VCaP (cell line): Measurements from ENCODE around the gene GRAP.

Experiments used
- H3K27ac ChIP-seq: fragments of 450-650 bp; 2 replicates; pipeline ENCODE4 v1.5.1; 2017
- CTCF ChIP-seq: fragments of 450-650 bp; conservative IDR thresholded peaks from 2 replicates; pipeline ENCODE4 v1.5.1; 2017; ENCODE audit warnings: mild to moderate bottlenecking, moderate library complexity

Gene GRAP

DNA sequence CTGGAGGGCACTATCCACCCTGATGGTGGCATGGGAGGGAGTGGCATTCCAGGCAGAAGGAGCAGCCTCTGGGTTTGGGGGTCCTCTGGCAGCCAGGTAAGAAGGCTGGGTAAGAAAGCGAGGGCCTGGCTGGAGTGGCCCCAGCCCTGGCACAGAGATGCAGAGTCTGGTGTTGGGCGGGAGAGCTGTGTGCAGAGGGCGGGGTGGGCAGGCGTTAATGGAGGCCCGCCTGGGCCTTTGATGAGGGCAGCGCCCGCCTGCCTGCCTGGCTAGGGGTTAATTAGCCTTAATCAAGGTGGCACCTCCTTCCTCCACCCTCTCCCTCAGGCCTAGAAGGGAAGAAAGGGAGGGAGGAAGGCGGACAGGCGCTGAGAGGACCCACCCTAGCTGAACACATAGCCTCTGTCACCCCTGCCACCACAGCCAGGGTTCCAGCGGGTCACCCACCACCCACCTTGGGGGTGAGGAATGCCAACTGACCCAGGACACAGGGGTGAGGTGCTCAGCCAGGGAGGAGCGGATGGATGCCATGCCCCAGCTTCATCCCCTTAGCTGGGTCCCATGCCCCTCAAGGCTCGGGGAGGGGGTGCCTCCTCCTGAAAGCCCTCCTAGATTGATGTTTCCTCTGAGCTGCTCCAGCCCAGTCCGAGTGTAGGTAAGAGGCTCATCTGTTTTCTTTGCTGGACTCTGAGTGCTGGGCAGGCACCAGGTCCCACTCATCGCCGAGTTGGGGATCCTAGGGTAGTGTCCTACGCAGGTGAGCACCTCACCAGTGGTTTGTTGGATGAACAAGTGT lies 28.8 kb downstream of the GRAP start:
- no peak overlapping the region for H3K27ac ChIP-seq
- no peak for TF ChIP-seq CTCF

DNA sequence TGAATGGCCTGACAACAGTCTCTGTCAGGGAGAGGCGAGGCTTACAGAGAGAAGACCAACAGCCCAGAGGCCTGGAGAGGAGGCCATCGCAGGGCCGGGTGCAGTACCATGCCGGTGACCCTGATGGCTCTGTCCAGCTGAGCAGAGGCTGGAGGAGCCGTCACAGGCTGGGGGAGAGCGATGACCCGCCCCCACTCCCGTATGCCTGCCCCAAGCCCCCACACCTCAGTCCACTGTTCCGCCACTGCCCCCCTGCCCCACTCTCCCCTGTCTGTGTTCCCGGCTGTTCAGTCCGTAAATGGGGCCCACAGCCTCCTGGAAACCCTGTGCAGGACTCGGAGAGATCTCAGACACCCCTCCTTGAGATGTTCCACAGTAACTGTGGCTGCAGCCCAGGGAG lies 29.4 kb downstream of the GRAP start:
- no peak overlapping the region for H3K27ac ChIP-seq
- TF ChIP-seq CTCF: no peak

DNA sequence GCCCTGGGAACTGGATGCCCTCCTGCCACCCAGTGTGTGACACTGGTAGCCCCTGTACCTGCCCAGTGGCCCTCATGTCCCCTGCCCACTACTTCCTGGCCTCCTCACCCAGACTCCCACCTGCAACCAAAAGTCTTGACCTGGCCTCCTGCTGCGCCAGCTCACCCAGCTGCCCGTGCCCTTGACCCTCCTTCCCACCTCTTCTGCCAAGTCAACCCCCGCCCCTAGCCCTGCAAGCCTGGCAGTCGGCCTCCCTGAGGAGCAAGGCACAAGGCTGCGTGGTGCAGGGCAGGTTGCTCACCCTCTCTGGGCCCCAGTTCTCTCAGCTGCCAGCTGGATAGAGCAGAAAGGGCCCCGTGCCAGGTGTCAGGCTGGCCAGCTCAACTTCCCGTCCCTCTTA lies 29.9 kb downstream of the GRAP start:
- H3K27ac ChIP-seq: no peak overlapping the region
- no peak for TF ChIP-seq CTCF

- TF ChIP-seq CTCF: no peak
- H3K27ac ChIP-seq: no peak overlapping the region
These were observed 30.5 kb downstream of the GRAP start for GRCh38 chr17:19016297-19016696.

GRCh38 chr17:19015428-19015827 lies 31.3 kb downstream of the GRAP start:
- TF ChIP-seq CTCF: no peak
- H3K27ac ChIP-seq: no peak overlapping the region

- no peak for TF ChIP-seq CTCF
- H3K27ac ChIP-seq: no peak overlapping the region
These were observed 32.0 kb downstream of the GRAP start for GRCh38 chr17:19014628-19015215.

DNA sequence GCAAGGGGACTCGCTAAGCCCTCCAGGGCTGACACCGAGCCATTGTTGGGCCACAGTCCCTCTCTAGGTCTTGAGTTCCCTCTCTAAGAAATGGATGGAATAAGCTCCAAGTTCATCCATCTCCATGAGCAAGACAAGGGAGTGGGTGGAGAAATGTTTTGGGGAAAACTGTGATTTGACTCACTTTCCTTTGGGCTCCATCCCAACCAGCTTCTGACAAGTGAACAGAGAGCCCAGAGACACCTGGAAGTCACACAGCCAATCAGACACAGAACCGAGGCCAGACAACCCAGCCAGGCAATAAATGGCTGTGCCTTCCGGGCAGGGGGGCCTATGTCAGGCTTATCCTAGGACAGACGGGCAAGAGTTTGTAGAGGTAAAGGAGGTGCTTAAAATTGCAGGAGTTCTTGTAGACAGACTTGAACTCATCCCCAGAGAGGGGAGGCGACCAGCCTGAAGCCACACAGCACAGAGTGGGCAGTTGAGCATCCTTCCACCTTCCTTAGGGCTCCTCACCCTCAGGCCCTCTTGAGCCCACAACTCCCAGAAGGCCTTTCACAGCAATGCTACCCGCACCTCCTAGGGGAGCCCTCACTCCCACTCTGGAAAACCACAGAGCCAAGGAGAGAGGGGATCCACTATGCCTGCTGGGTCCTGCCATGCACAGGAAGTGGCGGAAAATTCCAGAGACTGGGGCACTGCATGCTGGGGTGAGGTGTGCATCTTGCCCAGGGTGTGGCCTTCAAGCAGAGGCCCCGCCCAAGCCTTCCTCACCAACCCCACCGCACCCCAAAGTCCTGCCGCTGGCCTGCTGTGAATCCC lies 32.7 kb downstream of the GRAP start:
- TF ChIP-seq CTCF: no peak
- no peak overlapping the region for H3K27ac ChIP-seq
